HG03095 (cell line): ENCODE results near the gene NBR1.
"Not testable (repeated sequence)": the region's sequence is repeated elsewhere in the genome, so short reads cannot be mapped to it uniquely, and the experiment has no call there.

Source experiments
- ATAC-seq: cut with Tn5 transposase; IDR thresholded peaks from one replicate; pipeline ENCODE4 v1.9.1; 2021; ENCODE audit warnings: moderate library complexity; ENCODE audit not compliant: unreplicated experiment

Gene NBR1, protein sequence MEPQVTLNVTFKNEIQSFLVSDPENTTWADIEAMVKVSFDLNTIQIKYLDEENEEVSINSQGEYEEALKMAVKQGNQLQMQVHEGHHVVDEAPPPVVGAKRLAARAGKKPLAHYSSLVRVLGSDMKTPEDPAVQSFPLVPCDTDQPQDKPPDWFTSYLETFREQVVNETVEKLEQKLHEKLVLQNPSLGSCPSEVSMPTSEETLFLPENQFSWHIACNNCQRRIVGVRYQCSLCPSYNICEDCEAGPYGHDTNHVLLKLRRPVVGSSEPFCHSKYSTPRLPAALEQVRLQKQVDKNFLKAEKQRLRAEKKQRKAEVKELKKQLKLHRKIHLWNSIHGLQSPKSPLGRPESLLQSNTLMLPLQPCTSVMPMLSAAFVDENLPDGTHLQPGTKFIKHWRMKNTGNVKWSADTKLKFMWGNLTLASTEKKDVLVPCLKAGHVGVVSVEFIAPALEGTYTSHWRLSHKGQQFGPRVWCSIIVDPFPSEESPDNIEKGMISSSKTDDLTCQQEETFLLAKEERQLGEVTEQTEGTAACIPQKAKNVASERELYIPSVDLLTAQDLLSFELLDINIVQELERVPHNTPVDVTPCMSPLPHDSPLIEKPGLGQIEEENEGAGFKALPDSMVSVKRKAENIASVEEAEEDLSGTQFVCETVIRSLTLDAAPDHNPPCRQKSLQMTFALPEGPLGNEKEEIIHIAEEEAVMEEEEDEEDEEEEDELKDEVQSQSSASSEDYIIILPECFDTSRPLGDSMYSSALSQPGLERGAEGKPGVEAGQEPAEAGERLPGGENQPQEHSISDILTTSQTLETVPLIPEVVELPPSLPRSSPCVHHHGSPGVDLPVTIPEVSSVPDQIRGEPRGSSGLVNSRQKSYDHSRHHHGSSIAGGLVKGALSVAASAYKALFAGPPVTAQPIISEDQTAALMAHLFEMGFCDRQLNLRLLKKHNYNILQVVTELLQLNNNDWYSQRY

DNA sequence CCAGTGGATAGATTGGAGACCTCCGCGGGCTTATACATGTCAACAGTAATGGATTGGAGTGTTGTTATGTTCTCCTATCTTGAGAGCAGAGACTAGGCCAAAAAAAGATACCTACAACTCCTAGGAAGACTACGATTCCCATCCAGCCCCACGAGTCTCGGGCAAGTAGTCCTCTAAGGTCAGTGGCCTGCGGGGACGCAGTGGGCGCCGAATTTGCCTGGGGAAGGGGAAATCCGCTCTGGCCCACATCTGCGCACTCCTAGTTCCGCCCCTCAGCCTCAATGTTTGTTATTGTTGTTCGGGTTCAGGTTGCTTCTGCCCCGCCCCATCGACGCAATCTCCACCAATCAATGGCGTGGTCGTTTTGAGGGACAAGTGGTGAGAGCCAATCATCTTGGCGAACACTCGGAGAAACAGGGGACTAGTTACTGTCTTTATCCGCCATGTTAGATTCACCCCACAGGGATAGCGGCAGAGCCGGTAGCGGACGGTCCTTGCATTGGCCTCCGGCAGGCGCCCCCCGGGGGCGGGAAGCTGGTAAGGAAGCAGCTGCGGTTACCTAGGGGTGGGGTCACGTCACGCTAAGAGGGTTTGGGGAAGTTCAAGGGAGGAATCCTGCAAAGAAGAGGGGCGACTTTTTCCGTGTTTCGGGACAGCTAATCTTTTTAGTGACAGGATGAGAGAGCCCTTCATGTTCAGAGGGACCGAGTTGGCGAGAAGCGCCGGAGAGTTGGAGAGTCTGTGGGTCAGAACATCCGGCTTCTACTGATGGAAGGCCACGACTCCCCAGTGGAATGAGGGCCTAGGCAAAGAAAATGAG lies at the start of gene NBR1:
Gene NBR1, plus strand, starts transcription at position 449 of the 820 bp plus-strand sequence. CDS start 4,586 bp downstream, outside the sequence.
- peak; percentile 68 for ATAC-seq

DNA sequence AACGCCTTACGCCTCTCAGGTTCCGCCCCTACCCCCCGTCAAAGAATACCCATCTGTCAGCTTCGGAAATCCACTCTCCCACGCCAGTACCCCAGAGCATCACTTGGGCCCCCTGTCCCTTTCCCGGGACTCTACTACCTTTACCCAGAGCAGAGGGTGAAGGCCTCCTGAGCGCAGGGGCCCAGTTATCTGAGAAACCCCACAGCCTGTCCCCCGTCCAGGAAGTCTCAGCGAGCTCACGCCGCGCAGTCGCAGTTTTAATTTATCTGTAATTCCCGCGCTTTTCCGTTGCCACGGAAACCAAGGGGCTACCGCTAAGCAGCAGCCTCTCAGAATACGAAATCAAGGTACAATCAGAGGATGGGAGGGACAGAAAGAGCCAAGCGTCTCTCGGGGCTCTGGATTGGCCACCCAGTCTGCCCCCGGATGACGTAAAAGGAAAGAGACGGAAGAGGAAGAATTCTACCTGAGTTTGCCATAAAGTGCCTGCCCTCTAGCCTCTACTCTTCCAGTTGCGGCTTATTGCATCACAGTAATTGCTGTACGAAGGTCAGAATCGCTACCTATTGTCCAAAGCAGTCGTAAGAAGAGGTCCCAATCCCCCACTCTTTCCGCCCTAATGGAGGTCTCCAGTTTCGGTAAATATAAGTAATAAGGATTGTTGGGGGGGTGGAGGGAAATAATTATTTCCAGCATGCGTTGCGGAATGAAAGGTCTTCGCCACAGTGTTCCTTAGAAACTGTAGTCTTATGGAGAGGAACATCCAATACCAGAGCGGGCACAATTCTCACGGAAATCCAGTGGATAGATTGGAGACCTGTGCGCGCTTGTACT lies 45.7 kb upstream of the NBR1 start, which contains the start of gene BRCA1:
Gene BRCA1, minus strand, starts transcription at position 232 of the 834 bp plus-strand sequence. CDS start 1,268 bp downstream, outside the sequence.
- ATAC-seq, result peak; percentile 96

DNA sequence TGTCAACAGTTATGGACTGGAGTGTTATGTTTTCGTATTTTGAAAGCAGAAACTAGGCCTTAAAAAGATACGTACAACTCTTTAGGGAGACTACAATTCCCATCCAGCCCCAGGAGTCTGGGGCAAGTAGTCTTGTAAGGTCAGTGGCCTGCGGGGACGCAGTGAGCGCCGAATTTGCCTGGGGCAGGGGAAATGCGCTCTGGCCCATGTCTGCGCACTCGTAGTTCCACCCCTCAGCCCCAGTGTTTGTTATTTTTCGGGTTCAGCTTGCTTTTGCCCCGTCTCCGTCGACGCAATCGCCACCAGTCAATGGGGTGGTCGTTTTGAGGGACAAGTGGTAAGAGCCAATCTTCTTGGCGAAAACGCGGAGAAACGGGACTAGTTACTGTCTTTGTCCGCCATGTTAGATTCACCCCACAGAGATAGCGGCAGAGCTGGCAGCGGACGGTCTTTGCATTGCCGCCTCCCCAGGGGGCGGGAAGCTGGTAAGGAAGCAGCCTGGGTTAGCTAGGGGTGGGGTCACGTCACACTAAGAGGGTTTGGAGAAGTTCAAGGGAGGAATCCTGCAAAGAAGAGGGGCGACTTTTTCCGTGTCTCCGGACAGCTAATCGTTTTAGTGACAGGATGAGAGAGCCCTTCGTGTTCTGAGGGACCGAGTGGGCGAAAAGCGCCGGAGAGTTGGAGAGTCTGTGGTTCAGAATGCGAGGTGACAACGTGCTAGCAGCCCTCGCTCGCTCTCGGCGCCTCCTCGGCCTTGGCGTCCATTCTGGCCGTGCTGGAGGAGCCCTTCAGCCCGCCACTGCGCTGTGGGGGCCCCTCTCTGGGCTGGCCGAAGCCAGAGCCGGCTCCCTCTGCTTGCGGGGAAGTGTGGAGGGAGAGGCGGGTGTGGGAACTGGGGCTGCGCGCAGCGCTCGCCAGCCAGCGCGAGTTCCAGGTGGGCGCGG lies 44.8 kb upstream of the NBR1 start:
- ATAC-seq, result no peak

DNA sequence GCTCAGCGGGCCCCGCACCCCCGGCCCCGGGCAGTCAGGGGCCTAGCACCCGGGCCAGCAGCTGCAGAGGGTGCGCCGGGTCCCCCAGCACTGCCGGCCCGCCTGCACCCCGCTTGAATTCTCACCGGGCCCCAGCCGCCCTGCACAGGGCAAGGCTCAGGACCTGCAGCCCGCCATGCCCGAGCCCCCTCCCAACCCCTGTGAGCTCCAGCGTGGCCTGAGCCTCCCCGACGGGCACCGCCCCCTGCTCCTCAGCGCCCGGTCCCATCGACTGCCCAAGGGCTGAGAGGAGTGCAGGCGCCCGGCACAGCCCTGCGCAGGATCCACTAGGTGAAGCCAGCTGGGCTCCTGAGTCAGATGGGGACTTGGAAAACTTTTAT lies 44.1 kb upstream of the NBR1 start:
- no peak for ATAC-seq

DNA sequence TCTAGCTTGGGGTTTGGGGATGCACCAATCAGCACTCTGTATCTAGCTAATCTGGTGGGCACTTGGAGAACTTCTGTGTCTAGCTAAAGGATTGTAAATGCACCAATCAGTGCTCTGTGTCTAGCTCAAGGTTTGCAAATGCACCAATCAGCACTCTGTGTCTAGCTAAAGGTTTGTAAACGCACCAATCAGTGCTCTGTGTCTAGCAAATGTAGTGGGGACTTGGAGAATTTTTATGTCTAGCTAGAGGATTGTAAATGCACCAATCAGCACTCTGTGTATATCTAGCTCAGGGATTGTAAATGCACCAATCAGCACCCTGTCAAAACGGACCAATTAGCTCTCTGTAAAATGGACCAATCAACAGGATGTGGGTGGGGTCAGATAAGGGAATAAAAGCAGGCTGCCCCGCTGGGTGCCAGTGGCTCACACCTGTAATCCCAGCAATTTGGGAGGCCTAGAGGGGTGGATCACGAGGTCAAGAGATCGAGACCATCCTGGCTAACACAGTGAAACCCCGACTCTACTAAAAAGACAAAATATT lies 43.6 kb upstream of the NBR1 start:
- ATAC-seq, result not testable (repeated sequence)

DNA sequence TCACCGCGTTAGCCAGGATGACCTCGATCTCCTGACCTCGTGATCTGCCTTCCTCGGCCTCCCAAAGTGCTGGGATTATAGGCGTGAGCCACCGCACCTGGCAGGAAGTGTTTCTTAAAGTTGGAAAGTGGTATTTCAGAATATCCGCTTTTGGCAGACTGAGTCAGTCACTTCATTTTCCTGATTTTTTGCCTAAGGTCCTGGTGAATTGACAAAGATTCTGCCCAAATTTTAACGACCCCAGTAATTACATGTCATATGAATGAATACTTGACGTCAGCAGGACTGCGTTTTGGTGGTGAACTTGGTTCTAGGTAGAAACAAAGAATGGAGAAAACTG lies 41.4 kb upstream of the NBR1 start:
- ATAC-seq, result no peak

DNA sequence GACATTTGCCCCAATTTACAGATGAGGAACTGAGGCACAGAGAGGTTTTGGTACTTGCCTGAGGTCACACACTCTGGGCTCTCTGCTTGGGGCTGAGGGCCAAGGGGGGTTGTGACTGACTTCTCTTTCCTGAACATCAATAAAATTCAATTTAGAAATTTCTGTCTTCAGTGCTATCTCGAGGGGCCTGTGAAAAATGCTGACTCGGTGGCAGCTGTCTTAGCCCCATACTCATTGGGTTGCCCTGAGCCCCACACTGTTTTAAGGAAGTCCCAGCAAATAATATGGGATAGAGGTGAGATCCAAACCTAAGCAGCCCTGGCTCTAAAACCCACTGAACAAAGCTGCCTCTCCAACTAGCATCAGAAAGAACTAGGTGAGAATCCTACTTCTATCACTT lies 38.9 kb upstream of the NBR1 start:
- ATAC-seq, result no peak

DNA sequence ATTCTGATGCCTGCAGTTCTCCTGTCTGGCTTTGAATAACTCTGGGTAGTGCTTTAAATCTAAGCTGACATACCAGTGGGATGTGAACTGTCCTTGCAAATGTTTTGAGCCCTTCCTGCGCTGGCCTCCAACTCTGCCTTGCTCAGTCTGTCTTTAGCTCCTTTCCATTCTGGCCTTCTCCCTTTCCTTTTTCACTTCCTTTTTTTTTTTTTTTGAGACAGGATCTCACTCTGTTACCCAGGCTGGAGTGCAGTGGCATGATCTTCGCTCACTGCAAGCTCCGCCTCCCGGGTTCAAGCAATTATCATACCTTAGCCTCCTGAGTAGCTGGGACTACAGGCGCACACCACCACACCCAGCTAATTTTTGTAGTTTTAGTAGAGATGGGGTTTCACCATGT lies 37.6 kb upstream of the NBR1 start:
- ATAC-seq, result not testable (repeated sequence)

DNA sequence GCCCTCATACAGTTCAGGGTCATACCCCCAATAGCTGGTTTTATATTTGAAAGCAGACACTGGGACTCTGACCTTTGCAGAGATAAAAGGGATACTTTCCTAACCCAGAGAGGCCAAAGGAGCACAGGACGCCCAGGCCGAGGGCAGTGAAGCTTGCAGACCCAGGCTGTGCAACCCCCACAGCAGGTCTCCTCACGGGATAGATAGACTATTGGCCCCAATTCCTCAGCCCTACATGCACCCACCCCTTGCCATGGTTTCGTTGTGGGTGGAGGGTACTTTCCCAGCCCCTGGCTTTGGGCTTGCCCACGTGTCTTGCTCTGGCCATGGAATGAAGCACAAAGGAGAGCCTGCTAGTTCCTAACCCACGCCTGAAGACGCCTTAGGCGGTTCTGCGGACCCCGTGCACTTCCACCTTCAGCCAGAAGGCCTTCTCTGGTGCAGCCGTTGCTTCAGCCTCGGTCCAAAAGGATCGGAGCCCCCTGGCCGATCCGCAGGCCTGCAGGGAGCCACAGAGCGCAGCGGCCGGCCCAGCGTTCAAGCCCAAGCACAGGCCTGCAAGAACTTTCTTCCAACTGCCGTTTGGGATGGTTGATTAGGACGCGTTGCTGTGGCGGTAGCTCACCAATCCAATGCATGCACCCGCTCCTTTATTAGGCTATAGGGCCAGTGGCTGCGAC lies 36.1 kb upstream of the NBR1 start:
- no peak for ATAC-seq

DNA sequence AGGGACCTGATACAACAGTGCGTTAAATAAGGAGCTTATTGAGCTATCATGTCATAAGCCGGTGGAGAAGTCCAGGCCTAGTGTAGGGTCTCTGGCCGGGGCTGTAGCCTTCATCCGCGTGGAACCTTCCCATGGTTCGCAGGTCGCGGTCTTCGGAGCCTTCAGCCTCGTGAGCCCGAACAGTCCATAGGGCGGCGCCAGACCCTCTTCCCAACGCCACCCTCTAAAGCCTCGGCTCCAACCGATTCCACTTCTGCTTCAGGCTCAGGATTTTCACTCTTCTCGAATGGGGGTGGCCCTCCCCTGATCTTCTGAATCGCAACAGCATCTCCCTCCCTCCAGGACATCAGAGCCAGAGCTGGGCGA lies 35.6 kb upstream of the NBR1 start:
- ATAC-seq, result no peak

DNA sequence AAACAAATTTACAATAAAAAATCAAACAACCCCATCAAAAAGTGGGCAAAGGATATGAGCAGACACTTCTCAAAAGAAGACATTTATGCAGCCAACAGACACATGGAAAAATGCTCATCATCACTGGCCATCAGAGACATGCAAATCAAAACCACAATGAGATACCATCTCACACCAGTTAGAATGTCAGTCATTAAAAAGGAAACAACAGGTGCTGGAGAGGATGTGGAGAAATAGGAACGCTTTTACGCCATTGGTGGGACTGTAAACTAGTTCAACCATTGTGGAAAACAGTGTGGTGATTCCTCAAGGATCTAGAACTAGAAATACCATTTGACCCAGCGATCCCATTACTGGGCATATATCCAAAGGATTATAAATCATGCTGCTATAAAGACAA lies 34.4 kb upstream of the NBR1 start:
- ATAC-seq, result not testable (repeated sequence)

DNA sequence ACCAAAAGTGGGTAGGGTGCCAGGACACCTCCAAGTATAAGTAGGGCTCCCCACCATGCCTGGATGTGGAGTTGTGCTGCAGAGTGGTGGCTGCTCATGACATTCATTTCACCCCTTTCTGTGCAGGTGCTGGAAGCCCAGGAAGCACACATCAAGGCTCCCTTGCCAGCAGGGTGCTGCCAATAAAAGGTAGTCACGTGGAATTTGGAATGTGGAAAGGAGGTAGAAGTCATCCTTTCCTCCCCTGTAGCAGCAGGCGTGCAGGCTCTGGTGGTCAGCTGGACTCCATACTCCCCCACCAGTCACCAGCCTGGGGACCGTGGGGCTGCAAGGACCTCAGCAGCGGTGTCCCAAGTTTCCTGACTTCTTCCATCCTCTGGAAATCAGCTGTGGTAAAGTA lies 32.5 kb upstream of the NBR1 start:
- ATAC-seq, result not testable (repeated sequence)

DNA sequence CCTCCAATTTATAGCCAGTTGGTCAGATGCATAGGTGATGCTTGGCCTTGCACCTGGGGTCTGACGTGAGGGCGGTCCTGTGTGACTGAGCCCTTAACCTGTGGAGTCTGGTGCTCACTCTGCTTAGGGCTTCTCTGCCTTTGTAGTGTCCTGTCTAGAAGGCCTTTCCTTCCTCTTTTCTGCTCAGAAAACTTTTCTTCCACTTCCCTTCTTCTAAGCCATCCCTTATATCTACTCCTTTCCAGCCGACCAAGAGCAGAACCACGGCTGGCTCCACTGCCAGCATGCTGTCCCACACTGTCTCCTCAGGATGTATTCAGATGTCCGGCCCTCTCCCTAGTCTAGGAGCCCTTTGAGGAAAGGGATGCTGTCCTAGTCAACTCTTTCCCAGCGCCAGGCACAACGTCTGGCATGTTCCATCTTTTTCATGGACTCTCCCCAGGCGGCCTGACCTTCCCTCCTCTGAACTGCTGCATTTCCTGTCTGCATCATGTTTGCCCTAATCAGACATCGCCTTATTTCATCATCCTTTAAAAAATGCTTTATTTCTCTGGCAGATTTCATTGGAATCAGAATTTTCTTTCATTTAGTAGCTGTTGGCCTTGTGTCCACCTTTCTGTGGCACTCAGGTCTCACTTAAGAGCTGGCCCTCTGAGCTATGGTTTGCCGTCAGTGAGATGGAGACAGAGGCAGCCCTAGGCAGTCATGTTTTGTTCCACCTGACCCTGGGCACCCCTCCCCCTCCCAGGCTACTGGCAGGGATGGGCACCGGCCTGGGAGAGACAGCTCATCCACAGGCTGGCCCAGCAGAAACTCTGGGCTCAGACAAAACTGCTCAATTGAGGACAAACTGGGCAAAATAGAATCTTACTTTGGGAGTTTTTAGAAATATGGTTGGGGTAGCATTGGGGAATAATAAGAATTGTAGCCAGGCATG lies 30.4 kb upstream of the NBR1 start:
- no peak for ATAC-seq

DNA sequence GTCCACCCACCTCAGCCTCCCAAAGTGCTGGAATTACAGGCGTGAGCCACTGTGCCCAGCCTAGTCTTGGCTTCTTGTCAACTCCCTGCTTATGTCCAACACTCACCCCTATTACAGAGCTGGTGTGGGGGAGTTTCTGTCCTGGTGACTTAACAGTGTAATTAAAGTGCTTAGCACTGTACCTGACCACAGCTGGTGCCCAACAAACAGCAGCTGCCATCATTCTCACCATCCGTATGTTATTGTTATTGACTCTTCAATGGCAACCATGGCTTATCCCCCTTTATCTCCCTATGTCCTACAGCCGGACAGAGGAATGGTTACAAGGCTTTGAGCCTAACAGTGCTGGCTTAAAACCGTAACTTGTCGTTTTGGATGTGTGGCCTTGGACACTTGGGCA lies 28.9 kb upstream of the NBR1 start:
- no peak for ATAC-seq

DNA sequence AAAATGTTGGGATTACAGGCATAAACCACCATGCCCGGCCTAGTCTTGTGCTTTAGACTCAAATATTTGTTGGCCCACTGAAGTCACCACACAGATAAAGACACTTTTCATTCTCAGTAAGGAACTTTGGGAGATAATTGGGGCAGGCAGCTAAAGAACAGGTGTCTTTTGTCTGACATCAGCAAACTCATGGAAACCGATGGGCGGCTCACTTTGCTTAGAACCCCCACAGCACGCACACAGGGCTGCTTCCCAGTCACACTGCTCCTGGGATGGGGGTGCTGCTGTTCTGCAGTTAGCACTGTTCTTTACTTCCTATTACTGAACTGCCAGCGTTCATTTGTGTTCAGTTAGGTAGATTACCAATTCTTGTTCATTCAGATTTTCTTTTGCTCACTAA lies 27.8 kb upstream of the NBR1 start:
- no peak for ATAC-seq

DNA sequence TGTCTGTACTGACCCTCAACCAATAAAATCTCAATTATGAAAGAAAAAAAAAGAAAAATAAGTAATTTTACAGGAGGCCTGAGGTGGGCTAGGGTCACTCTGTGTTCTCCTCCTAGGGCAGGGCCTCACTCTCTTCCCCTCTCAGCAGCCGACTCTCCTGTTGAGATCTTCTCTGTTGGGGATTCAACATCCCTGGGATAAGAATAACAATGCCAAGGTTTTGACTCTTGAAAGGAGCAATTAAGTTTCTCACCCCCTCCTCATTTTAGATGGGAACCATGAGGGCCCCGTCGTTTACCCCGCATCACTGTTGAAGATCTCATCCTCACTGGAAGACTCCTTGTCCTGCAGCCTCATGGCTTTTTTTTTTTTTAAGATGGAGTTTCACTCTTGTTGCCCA lies 24.4 kb upstream of the NBR1 start:
- no peak for ATAC-seq

DNA sequence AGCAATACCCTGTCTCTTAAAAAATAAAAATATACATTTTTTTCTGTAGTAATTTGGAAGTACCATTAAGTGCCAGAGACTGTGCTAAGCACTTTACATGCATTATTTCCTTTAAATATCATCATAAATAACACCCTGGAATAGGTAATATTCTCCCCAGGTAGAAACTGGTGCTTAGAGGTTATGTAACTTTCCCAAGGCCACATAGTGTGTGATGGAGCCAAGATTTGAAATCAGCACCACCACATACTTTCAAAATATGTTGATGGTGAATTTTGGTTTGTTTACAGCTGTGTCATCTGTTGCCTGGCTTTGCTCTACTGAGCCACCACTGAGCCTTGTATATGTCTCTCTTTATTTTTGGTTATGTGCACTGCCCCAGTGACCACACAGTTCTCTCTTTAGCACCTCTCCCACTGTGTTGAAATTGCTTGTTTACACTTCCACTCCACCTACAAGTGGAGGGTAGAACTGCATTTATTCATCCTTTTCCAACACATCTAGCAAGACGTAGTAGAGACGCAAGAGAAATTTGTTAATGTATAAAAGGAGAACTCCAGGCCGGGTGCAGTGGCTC lies 19.0 kb upstream of the NBR1 start:
- no peak for ATAC-seq
